Panc1 (cell line): ENCODE results near the gene ARID4A.

Experiments
- CTCF ChIP-seq: fragments of 450-650 bp; IDR thresholded peaks from 2 replicates; pipeline ENCODE4 v1.5.1; 2017; ENCODE audit warnings: mild to moderate bottlenecking
- POLR2AphosphoS5 ChIP-seq: IDR thresholded peaks from 2 replicates; pipeline ENCODE4 v1.6.1; 2012; ENCODE audit warnings: mild to moderate bottlenecking, low read depth, low read length, moderate library complexity
- SIN3A ChIP-seq: IDR thresholded peaks from 2 replicates; pipeline ENCODE4 v1.6.1; 2012; ENCODE audit warnings: low read depth, mild to moderate bottlenecking, low read length, moderate library complexity, borderline replicate concordance; ENCODE audit not compliant: insufficient read depth
- TF ChIP-seq, protein P1 (sequence below), 2 experiments: IDR thresholded peaks; 2 replicates each; pipeline ENCODE4 v1.6.1; 2011 to 2012; ENCODE audit warnings: low read depth in 2 of 2, control low read depth in 1 of 2, low read length in 1 of 2, mild to moderate bottlenecking in 1 of 2, moderate library complexity in 1 of 2; ENCODE audit not compliant: insufficient read depth in 1 of 2

GRCh38 chr14:58274881-58275280 lies 23.5 kb upstream of the ARID4A start:
- TF ChIP-seq CTCF (no peak), POLR2AphosphoS5 (no peak), SIN3A (no peak)
- TF ChIP-seq, protein P1, sequence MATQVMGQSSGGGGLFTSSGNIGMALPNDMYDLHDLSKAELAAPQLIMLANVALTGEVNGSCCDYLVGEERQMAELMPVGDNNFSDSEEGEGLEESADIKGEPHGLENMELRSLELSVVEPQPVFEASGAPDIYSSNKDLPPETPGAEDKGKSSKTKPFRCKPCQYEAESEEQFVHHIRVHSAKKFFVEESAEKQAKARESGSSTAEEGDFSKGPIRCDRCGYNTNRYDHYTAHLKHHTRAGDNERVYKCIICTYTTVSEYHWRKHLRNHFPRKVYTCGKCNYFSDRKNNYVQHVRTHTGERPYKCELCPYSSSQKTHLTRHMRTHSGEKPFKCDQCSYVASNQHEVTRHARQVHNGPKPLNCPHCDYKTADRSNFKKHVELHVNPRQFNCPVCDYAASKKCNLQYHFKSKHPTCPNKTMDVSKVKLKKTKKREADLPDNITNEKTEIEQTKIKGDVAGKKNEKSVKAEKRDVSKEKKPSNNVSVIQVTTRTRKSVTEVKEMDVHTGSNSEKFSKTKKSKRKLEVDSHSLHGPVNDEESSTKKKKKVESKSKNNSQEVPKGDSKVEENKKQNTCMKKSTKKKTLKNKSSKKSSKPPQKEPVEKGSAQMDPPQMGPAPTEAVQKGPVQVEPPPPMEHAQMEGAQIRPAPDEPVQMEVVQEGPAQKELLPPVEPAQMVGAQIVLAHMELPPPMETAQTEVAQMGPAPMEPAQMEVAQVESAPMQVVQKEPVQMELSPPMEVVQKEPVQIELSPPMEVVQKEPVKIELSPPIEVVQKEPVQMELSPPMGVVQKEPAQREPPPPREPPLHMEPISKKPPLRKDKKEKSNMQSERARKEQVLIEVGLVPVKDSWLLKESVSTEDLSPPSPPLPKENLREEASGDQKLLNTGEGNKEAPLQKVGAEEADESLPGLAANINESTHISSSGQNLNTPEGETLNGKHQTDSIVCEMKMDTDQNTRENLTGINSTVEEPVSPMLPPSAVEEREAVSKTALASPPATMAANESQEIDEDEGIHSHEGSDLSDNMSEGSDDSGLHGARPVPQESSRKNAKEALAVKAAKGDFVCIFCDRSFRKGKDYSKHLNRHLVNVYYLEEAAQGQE (IDR thresholded peaks at IDR 0.05; ENCODE audit: insufficient read depth in 1 of 2, low read depth in 2 of 2, low read length in 1 of 2) = no peak
